Keratinocyte (primary cell): ENCODE results near the gene NEK9. TPM values are rescaled to one million over a fixed set of nuclear protein-coding genes. Genes with fewer than 3 reads are reported as not detected.

Experiments used
- DNase-seq: peaks from one replicate; pipeline ENCODE4 v3.0.0-alpha.2; 2011; ENCODE audit warnings: low read depth, missing footprints, low spot score
- FAIRE-seq: peaks from 2 replicates; lab custom pipeline; 2011; peaks lifted over from hg19 to GRCh38; lab: Jason Lieb, UNC
- H2AFZ ChIP-seq: 2 replicates; pipeline ENCODE4 v1.6.0; 2012; ENCODE audit warnings: low read length, control low read depth, inconsistent platforms; ENCODE audit not compliant: control insufficient read depth
- H3K27ac ChIP-seq: 2 replicates; pipeline ENCODE4 v1.5.1; 2011; ENCODE audit warnings: low read length; ENCODE audit not compliant: control insufficient read depth, insufficient read depth
- H3K27me3 ChIP-seq: 3 replicates; pipeline ENCODE4 v1.6.0; 2011; ENCODE audit warnings: low read length; ENCODE audit not compliant: control insufficient read depth, insufficient read depth; ENCODE audit errors: extremely low read depth
- H3K36me3 ChIP-seq, 2 experiments: 2 replicates in 1 of 2; 3 replicates in 1 of 2; pipeline ENCODE4 v1.5.1; 2011; ENCODE audit warnings: low read length in 2 of 2, mild to moderate bottlenecking in 1 of 2; ENCODE audit not compliant: control insufficient read depth in 2 of 2, insufficient read depth in 2 of 2; ENCODE audit errors: extremely low read depth in 1 of 2
- H3K4me1 ChIP-seq: 3 replicates; pipeline ENCODE4 v1.5.1; 2011; ENCODE audit warnings: low read length; ENCODE audit not compliant: control insufficient read depth, insufficient read depth; ENCODE audit errors: extremely low read depth
- H3K4me2 ChIP-seq: 3 replicates; pipeline ENCODE4 v1.6.0; 2011; ENCODE audit warnings: low read depth, low read length; ENCODE audit not compliant: control insufficient read depth, insufficient read depth; ENCODE audit errors: extremely low read depth
- H3K4me3 ChIP-seq, 3 experiments: fragments of 200-600 bp in 1 of 3; sonication (generic) in 1 of 3; 2 replicates in 2 of 3; 3 replicates in 1 of 3; pipeline ENCODE4 v1.5.1; 2011 to 2016; ENCODE audit warnings: low read length in 3 of 3, mild to moderate bottlenecking in 3 of 3, control low read depth in 2 of 3, inconsistent platforms in 1 of 3, low read depth in 1 of 3, mixed read lengths in 1 of 3, mixed run types in 1 of 3, moderate library complexity in 1 of 3; ENCODE audit not compliant: control insufficient read depth in 2 of 3, insufficient read depth in 2 of 3; ENCODE audit errors: extremely low read depth in 1 of 3
- H3K79me2 ChIP-seq: 2 replicates; pipeline ENCODE4 v1.6.0; 2012; ENCODE audit warnings: low read length; ENCODE audit not compliant: control insufficient read depth, insufficient read depth
- H3K9ac ChIP-seq: 3 replicates; pipeline ENCODE4 v1.6.0; 2011; ENCODE audit warnings: low read length; ENCODE audit not compliant: control insufficient read depth, insufficient read depth; ENCODE audit errors: extremely low read depth
- H3K9me1 ChIP-seq: 3 replicates; pipeline ENCODE4 v1.6.0; 2011; ENCODE audit warnings: low read length; ENCODE audit not compliant: control insufficient read depth, insufficient read depth; ENCODE audit errors: extremely low read depth
- H3K9me3 ChIP-seq: 2 replicates; pipeline ENCODE4 v1.5.1; 2012; ENCODE audit warnings: low read depth, low read length; ENCODE audit not compliant: control insufficient read depth
- H4K20me1 ChIP-seq: 3 replicates; pipeline ENCODE4 v1.6.0; 2011; ENCODE audit warnings: low read length; ENCODE audit not compliant: control insufficient read depth, insufficient read depth; ENCODE audit errors: extremely low read depth
- EZH2 ChIP-seq: IDR thresholded peaks from one replicate; pipeline ENCODE4 v1.6.1; 2012; ENCODE audit warnings: inconsistent platforms, mild to moderate bottlenecking, low read length, moderate library complexity
- dilution Hi-C: fragments of 300-500 bp; cut with MboI; formaldehyde crosslinking; loops from one replicate; pipeline ENCODE4 v1.7.0; 2020; ENCODE audit warnings: low sequenced_read_pairs; ENCODE audit not compliant: extremely low pct_ligation_motif_present
- polyA plus RNA-seq, 5 experiments: library from polyadenylated mRNA; depleted of rRNA in 3 of 5; stranded (reverse) in 3 of 5; stranded (forward) in 1 of 5; unstranded in 1 of 5; fragments of >200 nt; gene quantifications; 1 replicate in 1 of 5; 2 replicates in 3 of 5; 3 replicates in 1 of 5; pipeline versions ENCODE4 v1.2.1 to v1.2.3, GENCODE V29; 2011 to 2012; ENCODE audit warnings: missing spikeins in 2 of 5, low read depth in 1 of 5, low replicate concordance in 1 of 5
- TF ChIP-seq, protein P1 (sequence below), 3 experiments: IDR thresholded peaks in 1 of 3; conservative IDR thresholded peaks in 1 of 3; optimal IDR thresholded peaks in 1 of 3; 2 replicates in 2 of 3; 3 replicates in 1 of 3; pipeline versions ENCODE3 to v1.5.1; 2011; ENCODE audit warnings: low read length in 3 of 3, mild to moderate bottlenecking in 3 of 3, moderate library complexity in 2 of 3, control low read depth in 1 of 3, inconsistent platforms in 1 of 3; ENCODE audit not compliant: insufficient read depth in 2 of 3; ENCODE audit errors: extremely low read depth in 1 of 3

The NEK9 gene
- polyA plus RNA-seq, 1 donor (not counting 4 experiments of a cell fraction or from before 2014, with no cell fraction given) = 43.7 TPM

- DNase-seq = no peak
- H3K9me1 ChIP-seq = no peaks in the 10 kb centered on the region
- H2AFZ ChIP-seq = no peak overlapping the region
- H3K9ac ChIP-seq = no peak overlapping the region
- H3K9me3 ChIP-seq = no peaks in the 10 kb centered on the region
- no peak overlapping the region for H3K4me2 ChIP-seq
- H3K36me3 ChIP-seq = peaks cover 6 to 14% of the 10 kb centered on the region in 2 experiments
- no peak for FAIRE-seq
- H3K79me2 ChIP-seq = no peaks in the 10 kb centered on the region
- TF ChIP-seq EZH2 = no peak
- TF ChIP-seq, protein P1, sequence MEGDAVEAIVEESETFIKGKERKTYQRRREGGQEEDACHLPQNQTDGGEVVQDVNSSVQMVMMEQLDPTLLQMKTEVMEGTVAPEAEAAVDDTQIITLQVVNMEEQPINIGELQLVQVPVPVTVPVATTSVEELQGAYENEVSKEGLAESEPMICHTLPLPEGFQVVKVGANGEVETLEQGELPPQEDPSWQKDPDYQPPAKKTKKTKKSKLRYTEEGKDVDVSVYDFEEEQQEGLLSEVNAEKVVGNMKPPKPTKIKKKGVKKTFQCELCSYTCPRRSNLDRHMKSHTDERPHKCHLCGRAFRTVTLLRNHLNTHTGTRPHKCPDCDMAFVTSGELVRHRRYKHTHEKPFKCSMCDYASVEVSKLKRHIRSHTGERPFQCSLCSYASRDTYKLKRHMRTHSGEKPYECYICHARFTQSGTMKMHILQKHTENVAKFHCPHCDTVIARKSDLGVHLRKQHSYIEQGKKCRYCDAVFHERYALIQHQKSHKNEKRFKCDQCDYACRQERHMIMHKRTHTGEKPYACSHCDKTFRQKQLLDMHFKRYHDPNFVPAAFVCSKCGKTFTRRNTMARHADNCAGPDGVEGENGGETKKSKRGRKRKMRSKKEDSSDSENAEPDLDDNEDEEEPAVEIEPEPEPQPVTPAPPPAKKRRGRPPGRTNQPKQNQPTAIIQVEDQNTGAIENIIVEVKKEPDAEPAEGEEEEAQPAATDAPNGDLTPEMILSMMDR (optimal IDR thresholded peaks at IDR 0.05 in 1 of 3, IDR thresholded peaks at IDR 0.05 in 1 of 3, conservative IDR thresholded peaks at IDR 0.05 in 1 of 3; ENCODE audit: extremely low read depth in 1 of 3, insufficient read depth in 2 of 3, low read length in 3 of 3) = no peak
- no peaks in the 10 kb centered on the region for H4K20me1 ChIP-seq
- dilution Hi-C loops = no loop called here
- no peak overlapping the region for H3K4me3 ChIP-seq
- no peaks in the 10 kb centered on the region for H3K27me3 ChIP-seq
- H3K4me1 ChIP-seq = no peaks in the 10 kb centered on the region
- no peak overlapping the region for H3K27ac ChIP-seq
These were observed 32.0 kb downstream of the NEK9 start for GRCh38 chr14:75094896-75095295.

- Histone ChIP-seq H3K4me3 (no peak overlapping the region), H3K9ac (no peak overlapping the region), H3K27ac (no peak overlapping the region), H3K27me3 (no peaks in the 10 kb centered on the region), H3K79me2 (no peaks in the 10 kb centered on the region), H3K9me3 (no peaks in the 10 kb centered on the region), H3K4me2 (no peak overlapping the region), H3K4me1 (no peaks in the 10 kb centered on the region), H3K36me3 (peaks cover 10 to 13% of the 10 kb centered on the region in 2 experiments), H4K20me1 (no peaks in the 10 kb centered on the region), H2AFZ (no peak overlapping the region), H3K9me1 (no peaks in the 10 kb centered on the region)
- dilution Hi-C loops = no loop called here
- DNase-seq = no peak
- TF ChIP-seq EZH2 = no peak
- TF ChIP-seq, protein P1 (optimal IDR thresholded peaks at IDR 0.05 in 1 of 3, IDR thresholded peaks at IDR 0.05 in 1 of 3, conservative IDR thresholded peaks at IDR 0.05 in 1 of 3; ENCODE audit: extremely low read depth in 1 of 3, insufficient read depth in 2 of 3, low read length in 3 of 3) = no peak
- no peak for FAIRE-seq
These were observed 34.1 kb downstream of the NEK9 start for GRCh38 chr14:75092698-75093097.
